NCI-H345 treated with DMSO at 0.1 percent for 48 hours (cell line): ENCODE results near the gene ZP1.

ENCODE experiments used
- DNase-seq: peaks from one replicate; lab custom pipeline; 2025; ENCODE audit not compliant: unreplicated experiment; lab: John Stamatoyannopoulos, UW

The ZP1 gene

DNA sequence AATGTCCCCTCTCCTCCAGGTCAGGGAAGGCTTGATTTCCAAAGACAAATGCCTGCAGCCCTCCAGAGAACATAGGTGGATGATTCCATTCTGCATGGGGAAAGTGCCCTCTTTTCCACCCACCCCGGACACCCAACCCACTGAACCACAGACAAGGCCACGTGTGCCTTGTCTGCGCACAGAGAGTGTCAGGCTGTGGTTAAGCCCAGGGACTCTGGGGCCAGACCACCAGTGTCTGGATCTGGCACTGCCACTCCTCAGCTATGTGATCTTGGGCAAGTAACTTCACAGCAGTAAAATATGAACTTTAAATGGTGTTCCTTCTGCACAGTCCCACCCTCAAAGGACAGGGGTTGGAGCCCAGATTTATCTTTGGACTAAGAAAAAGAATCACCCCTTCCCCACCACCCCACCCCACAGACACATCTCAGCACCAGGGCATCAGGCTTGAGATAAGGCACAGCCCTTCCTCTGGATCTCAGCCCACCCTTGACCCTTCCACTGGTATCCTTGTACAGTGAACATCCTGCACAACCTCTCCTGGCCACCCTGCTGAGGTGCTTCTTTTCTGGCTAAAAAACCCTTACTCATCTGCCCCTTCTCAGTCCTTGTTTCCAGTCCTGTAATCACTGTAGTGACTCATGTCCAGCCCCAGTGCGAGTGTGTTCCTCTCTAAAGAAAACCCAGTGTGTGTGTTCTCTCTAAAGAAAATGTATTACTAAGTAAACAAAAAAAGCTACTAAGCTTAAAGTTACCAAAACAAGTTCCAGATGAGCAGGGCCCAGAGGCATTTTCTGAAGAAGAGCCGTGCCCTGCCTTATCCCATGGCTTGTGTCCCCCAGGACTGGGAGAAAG, 9.7 kb upstream of the ZP1 start:
- no peak for DNase-seq

DNA sequence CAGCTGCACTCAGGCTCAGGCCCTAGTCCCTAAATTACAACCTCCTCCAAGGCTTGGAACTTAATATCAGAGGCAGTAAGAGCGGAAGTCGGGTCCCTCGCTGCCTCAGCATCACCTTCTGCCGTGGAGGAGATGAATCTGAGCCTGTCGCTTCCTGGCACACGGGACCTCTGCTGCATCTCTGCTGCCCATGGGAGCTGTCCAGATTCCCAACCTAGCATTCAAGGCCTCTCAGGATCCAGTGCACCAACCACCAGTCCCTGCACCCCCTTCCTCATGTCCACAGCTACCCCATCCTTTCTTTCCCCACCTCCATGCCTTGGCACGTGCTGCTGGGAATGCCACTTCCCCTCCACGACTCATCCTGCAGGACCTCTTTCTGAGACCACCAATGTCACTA, 9.1 kb upstream of the ZP1 start:
- DNase-seq, result no peak

DNA sequence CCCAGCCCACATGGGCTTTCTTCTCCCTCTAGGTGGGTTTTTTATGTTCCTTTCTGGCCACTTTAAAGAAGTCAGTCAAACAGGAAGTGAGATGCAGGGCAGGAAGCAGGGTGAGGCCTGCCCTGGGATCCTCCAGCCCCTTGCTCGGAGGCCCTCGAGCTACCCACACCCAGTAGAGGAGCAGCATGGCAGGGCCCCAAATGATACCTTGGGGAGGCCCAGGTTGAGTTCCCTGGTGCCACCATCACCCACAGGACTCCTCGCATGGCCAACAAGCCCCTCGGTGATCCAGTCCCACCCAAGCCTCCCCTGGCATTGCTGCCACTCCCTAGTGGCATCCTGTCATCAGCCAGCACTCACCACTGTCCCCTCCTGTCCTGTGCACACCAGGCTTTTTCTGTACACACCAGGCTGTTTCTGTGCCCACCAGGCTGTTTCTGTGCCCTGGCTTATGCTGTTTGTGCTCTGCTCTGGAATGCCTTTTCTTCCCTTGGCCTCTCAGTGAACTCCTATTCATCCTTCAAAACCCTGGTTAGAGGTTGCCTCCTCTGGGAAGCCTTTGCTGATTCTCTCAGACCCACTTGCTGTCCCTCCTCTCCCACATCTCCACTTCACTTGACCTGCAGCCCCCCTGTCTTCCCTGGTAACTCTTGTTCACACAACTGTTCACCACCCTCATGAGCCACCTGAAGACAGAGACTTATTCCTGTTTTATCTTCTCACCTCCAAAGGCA, 8.4 kb upstream of the ZP1 start:
- no peak for DNase-seq

DNA sequence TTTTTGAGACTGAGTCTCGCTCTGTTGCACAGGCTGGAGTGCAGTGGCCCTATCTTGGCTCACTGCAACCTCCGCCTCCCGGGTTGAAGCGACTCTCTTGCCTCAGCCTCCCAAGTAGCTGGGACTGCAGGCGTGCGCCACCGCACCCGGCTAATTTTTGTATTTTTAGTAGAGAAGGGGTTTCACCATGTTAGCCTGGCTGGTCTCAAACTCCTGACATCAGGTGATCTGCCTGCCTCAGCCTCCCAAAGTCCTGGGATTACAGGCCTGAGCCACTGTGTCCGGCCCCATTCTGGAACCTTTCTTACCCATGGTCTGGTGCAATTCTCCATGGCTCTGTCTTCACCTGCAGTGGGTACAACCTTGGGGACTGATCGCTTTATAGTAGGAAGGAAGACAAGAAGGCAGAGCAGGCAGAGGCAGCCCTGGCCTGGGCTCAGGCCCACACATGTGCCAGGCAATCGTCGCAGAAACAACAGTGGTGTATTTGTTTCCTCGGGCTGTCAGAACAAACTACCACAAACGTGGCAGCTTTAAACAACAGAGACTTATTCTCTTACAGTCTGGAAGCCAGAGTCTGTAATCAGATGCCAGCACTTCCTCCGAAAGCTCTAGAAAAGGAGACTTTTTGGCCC, 7.6 kb upstream of the ZP1 start:
- no peak for DNase-seq

DNA sequence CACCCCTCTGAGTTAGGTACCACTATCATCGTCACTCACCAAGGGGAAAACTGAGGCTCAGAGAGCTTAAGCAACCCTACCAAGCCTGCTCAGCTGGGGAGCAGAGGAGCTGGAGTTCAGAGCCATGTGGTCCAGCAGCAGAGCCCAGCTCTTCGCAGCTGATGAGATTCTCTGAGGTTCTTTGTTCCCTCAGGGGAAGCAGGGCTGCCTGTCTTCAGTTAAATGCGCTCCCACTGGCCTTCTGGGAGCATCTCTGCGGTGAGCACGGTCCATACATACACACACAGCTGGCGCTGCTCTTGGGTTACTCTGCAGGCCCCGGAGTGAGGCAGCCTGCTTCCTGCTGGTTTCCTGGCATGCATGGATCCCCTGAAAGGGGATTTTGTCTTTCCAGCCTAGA, 6.4 kb upstream of the ZP1 start:
- DNase-seq, result no peak

DNA sequence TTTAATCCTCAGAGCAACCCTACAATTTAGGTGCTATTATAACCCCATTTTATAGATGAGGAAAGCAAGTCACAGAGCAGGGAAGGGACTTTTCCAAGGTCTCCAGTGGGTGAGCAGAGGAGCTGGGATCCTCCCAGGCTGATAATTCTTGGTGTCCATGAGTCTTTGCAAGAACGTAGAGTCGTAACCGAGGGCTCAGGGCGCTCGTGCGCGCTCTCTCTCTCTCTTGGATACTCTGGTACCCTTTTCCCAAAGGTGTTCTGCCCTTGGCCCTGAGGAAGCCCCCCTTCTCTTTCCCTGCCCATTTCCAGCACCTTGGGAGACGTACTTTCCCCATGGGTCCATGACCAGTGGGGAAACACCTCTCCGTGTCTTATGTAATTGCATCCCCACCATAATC, 5.2 kb upstream of the ZP1 start:
- no peak for DNase-seq

DNA sequence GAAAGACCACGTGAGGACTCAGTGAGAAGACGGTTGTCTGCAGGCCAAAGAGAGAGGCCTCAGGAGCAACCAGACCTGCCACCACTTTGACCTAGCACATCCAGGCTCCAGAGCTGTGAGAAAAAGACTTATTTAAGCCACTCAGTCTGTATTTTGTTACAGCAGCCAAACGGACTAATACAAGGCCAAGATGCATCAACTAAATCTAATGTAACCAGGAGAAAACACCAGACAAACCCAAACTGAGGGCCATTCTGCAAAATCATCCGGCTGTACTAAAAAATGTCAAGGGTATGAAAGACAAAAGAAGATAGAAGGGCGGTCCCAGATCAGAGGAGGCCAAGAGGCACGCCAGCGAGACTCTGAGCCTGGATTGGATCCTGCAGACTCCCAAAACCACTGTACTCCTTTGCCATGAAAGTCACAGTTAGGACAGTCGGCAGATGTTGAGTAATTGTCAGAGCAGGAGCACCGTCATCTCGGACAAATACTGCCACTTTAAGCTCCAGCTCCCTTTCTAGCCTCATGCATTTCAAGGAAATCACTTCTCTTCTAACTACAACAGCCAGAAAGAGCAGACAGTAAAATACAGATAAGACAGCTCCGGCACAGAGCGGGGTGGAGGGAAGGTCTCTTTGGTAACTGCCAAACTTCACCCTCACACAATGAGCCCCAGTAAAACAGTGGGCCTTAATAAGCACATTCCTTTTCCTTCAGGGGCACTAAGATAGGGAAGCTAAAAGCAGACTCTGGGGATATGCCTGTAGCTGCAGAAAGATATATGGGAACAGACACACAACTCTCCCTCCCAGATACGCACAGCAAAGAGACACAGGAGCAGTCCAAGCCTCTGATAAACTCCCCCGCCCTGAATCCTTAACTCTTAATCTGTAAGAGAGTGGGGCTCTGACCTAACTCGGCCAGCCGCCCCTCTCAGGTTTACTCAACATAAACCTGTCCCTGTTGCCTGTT, 3.5 kb upstream of the ZP1 start:
- no peak for DNase-seq

DNA sequence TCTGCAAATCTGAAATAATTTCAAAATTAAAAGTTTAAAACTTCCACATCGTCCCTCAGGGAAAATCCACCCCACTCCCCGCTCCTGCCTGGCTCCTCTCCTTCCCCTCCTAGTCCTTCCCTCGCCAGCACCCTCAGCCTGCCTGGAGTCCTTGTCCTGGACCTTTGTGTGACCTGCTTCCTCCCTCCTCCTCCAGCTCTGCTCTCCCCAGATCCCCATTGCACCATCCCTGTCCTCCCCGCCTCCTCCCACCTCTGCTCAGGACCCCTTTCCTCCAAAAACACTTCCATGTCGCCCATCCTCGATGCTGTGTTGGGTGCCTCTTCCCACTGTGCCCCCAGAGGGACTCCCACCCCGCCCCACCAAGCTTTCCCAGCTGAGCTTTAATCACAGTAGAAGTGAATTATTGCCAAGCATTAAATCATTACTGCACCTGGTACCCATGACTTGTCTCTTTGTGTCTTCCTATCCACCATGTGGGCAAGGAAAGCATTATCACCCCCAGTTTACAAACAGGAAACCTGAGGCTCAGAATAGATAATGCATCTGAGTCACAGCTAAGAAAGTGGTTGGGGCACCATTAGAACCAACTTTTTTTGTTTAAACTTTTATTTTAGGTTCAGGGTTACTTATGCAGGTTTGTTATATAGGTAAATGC, 2.4 kb upstream of the ZP1 start:
- no peak for DNase-seq

DNA sequence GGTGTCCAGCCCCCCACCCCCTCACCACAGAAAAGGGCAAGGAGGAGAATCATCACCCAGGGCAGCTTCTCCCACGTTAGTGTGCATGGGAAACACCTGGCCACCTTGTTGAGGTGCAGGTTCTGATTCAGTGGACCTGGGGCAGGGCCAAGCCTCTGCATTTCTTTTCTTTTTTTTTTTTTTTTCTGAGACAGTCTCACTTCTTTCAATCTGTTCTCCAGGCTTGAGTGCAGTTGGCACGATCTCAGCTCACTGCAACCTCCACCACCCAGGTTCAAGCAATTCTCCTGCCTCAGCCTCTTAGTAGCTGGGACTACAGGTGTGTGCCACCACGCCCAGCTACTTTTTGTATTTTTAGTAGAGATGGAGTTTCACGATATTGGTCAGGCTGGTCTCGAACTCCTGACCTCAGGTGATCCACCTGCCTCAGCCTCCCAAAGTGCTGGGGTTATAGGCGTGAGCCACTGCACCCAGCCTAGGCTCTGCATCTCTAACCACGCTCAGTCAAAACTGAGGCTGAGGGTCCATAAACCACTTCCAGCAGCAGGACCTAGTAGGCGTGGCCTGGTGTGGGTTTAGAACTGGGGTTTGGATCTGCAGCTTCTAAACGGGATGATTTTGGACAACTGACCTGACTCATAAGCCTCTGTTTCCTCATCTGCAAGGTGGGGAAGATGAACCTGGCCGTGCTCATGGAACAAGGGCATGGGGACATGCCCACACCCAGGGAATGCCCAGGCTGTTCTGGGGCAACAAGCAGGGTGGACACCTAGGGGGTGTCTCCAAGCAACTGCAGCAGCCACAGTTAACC, 734 bp downstream of the ZP1 start:
- DNase-seq, result no peak

DNA sequence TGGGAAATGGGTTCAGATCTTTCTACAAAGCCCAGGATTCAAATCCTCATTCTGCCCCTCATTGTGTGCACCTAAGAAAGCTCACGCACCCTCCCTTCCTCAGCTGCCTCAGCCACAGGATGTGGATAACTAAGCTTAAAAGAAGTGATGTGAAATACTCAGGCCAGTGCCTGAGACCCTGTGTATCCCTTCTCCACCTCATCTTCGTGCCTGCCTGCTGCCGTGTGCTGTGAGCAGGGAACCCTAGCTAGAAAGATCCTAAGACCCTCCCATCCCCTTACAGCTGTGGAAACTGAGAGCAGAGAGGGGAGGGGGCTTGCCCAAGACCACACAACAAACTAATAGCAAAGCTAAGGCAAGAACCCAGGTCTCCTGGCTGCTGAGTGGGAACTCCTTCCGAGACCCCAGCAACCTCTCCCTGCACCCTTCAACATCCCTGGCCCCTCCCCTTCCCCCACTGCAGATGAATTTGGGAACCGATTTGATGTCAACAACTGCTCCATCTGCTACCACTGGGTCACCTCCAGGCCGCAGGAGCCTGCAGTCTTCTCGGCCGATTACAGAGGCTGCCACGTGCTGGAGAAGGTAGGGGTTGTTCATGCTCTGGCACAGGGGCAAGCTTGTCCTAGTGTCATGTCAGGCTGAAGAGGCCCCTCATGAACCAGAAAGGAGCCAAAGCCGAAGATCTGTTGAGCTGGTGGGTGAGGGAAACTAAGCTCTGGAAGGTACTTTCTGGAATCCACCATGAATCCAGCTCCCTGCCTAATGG, 1.5 kb downstream of the ZP1 start:
- no peak for DNase-seq

DNA sequence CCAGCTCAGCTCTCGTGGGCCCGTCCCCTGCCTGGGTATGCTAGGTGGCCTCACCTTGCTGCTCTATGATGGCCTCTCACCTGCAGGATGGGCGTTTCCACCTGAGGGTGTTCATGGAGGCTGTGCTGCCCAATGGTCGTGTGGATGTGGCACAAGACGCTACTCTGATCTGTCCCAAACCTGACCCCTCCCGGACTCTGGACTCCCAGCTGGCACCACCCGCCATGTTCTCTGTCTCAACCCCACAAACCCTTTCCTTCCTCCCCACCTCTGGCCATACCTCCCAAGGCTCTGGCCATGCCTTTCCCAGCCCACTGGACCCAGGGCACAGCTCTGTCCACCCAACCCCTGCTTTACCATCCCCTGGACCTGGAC, 2.1 kb downstream of the ZP1 start:
- no peak for DNase-seq

DNA sequence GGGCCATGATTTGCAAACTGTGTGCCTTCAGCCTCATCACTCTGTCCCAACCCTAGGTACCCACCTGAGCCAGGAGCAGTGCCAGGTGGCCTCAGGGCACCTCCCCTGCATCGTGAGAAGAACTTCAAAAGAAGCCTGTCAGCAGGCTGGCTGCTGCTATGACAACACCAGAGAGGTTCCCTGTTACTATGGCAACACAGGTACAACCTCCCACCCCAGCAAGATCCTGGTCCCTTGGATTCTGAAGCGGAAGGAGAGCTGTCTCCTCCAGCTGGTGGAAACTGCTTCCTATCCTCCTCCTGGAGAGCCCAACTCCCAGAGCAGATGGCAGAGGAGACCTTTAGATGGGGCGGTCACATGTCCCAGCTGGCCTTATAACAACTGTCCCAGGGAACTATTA, 2.9 kb downstream of the ZP1 start:
- no peak for DNase-seq

DNA sequence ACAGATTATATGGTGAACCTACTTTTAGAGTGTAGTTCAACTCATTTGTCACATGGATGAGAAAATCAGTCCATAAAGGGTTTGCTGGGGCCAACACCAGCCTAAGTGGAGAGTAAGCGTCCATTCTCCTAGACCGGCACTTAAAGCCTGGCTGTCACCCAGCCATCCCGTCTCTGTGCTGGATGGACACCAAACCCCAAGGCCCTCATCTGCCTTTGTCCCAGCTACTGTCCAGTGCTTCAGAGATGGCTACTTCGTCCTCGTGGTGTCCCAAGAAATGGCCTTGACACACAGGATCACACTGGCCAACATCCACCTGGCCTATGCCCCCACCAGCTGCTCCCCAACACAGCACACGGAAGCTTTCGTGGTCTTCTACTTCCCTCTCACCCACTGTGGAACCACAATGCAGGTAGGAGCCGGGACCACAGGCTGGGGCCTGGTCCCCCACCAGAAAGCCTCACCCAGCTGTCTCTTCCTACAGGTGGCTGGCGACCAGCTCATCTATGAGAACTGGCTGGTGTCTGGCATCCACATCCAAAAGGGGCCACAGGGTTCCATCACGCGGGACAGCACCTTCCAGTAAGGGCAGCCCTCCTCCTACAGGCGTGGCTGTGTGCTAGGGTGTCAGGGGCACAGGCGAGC, 3.5 kb downstream of the ZP1 start:
- DNase-seq, result no peak

DNA sequence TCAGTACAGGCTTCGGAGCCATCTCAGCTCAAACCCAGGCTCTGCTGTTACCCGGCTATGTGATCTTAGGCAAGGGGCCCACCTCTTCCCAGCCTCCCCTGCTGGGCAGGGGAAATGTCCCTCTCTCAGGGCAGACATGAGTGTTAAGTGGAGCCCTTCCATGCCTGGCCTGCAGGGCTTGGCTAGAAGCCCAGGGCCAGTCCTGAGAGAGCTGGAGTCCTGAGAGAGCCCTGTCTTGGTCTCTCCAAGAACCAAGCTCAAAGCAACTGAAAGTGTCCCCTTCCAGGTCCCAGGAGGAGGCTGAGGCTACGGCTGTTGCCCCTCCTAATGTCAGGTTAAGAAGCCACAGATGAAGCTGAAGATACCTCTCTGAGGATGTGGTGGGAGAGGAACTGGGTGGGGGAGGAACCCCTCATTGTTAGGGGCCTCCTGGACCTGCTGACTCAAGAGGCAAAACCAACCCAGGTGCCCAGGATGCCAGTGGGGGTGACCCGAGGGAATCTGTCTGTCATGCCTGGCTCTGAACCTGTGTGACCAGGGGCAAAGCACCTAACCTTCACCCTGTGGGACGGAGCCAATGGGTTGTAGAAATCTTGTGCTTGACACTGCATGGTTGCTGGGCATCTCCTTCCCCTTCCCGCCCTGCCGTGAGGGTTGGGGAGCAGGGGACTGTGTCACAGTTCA, 4.2 kb downstream of the ZP1 start:
- no peak for DNase-seq

DNA sequence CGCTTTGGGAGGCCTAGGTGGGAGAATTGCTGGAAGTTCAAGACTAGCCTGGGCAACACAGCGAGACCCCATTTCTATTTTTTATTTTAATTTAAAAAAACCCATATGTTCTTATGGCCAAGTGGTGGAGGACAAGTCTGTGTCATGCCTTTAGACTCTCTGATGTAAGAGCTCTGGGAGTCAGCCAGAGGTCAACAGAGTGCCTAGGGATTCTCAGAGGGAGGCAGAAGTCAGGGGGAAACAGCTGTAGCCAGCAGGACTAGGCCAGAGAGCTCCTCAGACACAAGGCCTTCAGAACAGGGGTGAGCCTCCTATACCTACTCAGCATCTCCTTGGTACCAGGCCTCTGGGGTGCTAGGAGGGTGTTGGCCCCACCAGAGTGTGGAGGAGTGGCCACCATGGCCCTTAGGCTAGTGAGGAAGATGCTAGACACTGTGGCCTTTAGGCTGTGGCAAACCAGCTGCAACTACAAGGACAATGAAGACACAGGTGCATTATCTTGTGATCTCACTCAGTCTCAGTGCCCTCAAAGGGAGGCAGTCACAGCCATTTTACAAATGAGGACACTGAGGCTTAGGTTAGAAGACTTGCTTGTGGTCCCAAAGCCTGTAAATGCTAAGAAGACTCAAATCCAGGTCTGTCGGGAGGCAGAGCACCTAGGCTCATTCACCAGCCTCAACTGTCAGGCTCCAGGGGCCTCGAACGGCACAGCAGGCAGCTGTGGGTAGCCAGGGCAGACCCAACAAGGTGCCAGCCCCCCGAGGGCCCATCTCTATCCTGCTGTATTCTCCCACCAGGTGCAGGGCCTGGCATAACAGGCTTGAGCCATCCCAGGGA, 5.0 kb downstream of the ZP1 start:
- DNase-seq, result no peak

DNA sequence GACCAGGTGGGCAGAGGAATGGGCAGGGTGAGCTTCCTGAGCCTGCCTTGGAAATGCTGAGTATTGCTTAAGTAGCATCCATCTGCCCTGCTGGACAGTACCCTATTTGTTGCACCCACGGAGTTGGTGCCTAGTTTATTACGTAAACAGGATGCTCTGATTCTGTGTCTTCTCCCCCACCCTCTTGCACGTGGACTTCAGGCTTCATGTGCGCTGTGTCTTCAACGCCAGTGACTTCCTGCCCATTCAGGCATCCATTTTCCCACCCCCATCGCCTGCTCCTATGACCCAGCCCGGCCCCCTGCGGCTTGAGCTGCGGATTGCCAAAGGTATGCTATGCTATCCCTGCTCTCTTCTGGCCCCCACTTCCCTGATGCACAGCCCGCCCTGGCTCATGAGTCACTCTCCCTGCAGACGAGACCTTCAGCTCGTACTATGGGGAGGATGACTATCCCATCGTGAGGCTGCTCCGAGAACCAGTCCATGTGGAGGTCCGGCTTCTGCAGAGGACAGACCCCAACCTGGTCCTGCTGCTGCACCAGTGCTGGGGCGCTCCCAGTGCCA, 5.7 kb downstream of the ZP1 start:
- DNase-seq, result no peak

DNA sequence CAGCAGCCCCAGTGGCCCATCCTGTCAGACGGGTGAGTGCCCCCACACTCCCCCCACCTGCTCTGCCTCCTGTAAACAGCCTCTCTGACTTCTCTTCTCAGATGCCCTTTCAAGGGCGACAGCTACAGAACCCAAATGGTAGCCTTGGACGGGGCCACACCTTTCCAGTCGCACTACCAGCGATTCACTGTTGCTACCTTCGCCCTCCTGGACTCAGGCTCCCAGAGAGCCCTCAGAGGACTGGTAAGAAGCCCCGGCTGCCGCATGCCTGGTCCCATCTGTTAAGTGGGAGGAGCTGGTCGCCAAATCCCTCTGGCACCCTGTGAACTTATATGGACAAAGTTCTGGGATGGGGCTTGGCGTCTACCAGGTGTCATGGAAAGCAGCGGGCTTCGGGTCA, 6.2 kb downstream of the ZP1 start:
- no peak for DNase-seq
